Activated CD8-positive, alpha-beta memory T cell treated with anti-CD3 and anti-CD28 coated beads, Interleukin-2, amount 50 U/mL, for 1 hour (primary cell): Measurements from ENCODE around the gene CCDC74B.
"Not testable (repeated sequence)": the region's sequence is repeated elsewhere in the genome, so short reads cannot be mapped to it uniquely, and the experiment has no call there.

Experiments
- DNase-seq: peaks from one replicate; pipeline ENCODE4 v3.0.0-alpha.2; 2020; ENCODE audit errors: extremely low read depth

The CCDC74B gene

GRCh38 chr2:130166611-130167010 is 21.7 kb upstream of the CCDC74B start:
- DNase-seq: not testable (repeated sequence)

GRCh38 chr2:130165293-130166016 is 20.5 kb upstream of the CCDC74B start:
- no peak for DNase-seq

GRCh38 chr2:130162968-130163367 is 18.1 kb upstream of the CCDC74B start:
- no peak for DNase-seq

- DNase-seq: not testable (repeated sequence)
These were observed 17.6 kb upstream of the CCDC74B start for GRCh38 chr2:130162486-130162885.

- DNase-seq: not testable (repeated sequence)
These were observed 16.2 kb upstream of the CCDC74B start for GRCh38 chr2:130160838-130161705.

GRCh38 chr2:130160131-130160530 is 15.2 kb upstream of the CCDC74B start:
- no peak for DNase-seq

- DNase-seq: not testable (repeated sequence)
These were observed 14.5 kb upstream of the CCDC74B start for GRCh38 chr2:130159376-130159775.

GRCh38 chr2:130158631-130159030 is 13.7 kb upstream of the CCDC74B start:
- no peak for DNase-seq

GRCh38 chr2:130157825-130158514 is 13.1 kb upstream of the CCDC74B start:
- not testable (repeated sequence) for DNase-seq

- not testable (repeated sequence) for DNase-seq
These were observed 12.4 kb upstream of the CCDC74B start for GRCh38 chr2:130157354-130157753.

- DNase-seq: no peak
These were observed 11.7 kb upstream of the CCDC74B start for GRCh38 chr2:130156624-130157004.

- not testable (repeated sequence) for DNase-seq
These were observed 11.2 kb upstream of the CCDC74B start for GRCh38 chr2:130155956-130156623.

GRCh38 chr2:130154773-130155765 is 10.2 kb upstream of the CCDC74B start:
- DNase-seq: no peak

GRCh38 chr2:130154423-130154770 is 9.5 kb upstream of the CCDC74B start:
- DNase-seq: not testable (repeated sequence)

- DNase-seq: not testable (repeated sequence)
These were observed 9.0 kb upstream of the CCDC74B start for GRCh38 chr2:130153721-130154422.

- no peak for DNase-seq
These were observed 8.1 kb upstream of the CCDC74B start for GRCh38 chr2:130152816-130153595.

GRCh38 chr2:130152136-130152815 is 7.4 kb upstream of the CCDC74B start:
- not testable (repeated sequence) for DNase-seq

GRCh38 chr2:130151145-130151512 is 6.2 kb upstream of the CCDC74B start:
- DNase-seq: not testable (repeated sequence)
